Esophagus muscularis mucosa (tissue), 4 donors: ENCODE measurements around the gene EZH2.

Experiments
- CTCF ChIP-seq, 3 experiments: fragments of 200-600 bp in 2 of 3; fragments of 450-650 bp in 1 of 3; sonication (generic) in 2 of 3; IDR thresholded peaks; one replicate each; pipeline ENCODE4 v1.5.1; 2017 to 2019; ENCODE audit warnings: antibody characterized with exemption in 3 of 3, mild to moderate bottlenecking in 2 of 3, moderate library complexity in 1 of 3
- EP300 ChIP-seq: sonication (generic); formaldehyde crosslinking; IDR thresholded peaks from one replicate; pipeline ENCODE4 v1.6.1; 2017; ENCODE audit warnings: antibody characterized with exemption
- POLR2A ChIP-seq: fragments of 450-650 bp; IDR thresholded peaks from one replicate; pipeline ENCODE4 v1.6.1; 2017; ENCODE audit warnings: antibody characterized with exemption, moderate library complexity, mild to moderate bottlenecking, low read depth

DNA sequence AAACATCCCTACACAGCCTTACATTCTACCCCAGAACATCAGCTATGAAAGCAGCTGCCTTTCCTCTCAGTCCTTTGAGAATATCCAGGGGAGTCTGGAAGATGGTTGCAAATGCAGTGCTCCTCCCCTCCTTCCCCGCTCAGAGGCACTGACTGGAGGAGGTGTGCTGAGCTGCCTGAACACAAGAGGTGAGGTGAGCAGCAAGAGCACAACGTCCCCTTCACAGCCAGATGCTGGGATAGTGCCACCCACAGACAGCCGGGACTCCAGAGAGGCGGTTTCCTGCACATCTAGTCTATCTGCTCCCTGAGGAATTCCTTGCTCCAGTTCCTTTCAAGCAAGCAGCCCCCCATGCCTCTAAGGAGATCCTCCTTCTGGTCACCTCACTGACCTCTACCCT is 74.2 kb downstream of the EZH2 start:
- TF ChIP-seq POLR2A (no peak), CTCF (IDR thresholded peaks at IDR 0.05) (no peak), EP300 (no peak)
